HEK293 (cell line): ENCODE measurements around the gene C12orf57.

Source experiments
- GFI1B ChIP-seq: fragments of 450-650 bp; formaldehyde crosslinking; IDR thresholded peaks from 2 replicates; pipeline ENCODE4 v1.5.1; 2016; ENCODE audit warnings: missing biosample characterization, missing genetic modification characterization
- GLIS1 ChIP-seq: fragments of 450-650 bp; formaldehyde crosslinking; IDR thresholded peaks from 2 replicates; pipeline ENCODE4 v1.5.1; 2016; ENCODE audit warnings: missing biosample characterization, missing genetic modification characterization
- HOXC10 ChIP-seq: sonication (generic); formaldehyde crosslinking; IDR thresholded peaks from 2 replicates; pipeline ENCODE4 v1.8.1; 2023; ENCODE audit warnings: mild to moderate bottlenecking, missing genetic modification reagents
- KLF7 ChIP-seq: fragments of 450-650 bp; formaldehyde crosslinking; IDR thresholded peaks from 2 replicates; pipeline ENCODE4 v1.5.1; 2016; ENCODE audit warnings: missing biosample characterization, missing genetic modification characterization, borderline replicate concordance
- KLF8 ChIP-seq: fragments of 450-650 bp; formaldehyde crosslinking; IDR thresholded peaks from 2 replicates; pipeline ENCODE4 v1.5.1; 2016; ENCODE audit warnings: missing biosample characterization, missing genetic modification characterization
- SETDB1 ChIP-seq: IDR thresholded peaks from one replicate; pipeline ENCODE4 v1.6.1; 2017; ENCODE audit warnings: mild to moderate bottlenecking, low read length, moderate library complexity, mixed read lengths; ENCODE audit not compliant: insufficient read length
- SP7 ChIP-seq: fragments of 450-650 bp; formaldehyde crosslinking; IDR thresholded peaks from 2 replicates; pipeline ENCODE4 v1.5.1; 2016; ENCODE audit warnings: missing biosample characterization, missing genetic modification characterization
- ZBTB7A ChIP-seq: fragments of 450-650 bp; formaldehyde crosslinking; IDR thresholded peaks from 2 replicates; pipeline ENCODE4 v1.5.1; 2016; ENCODE audit warnings: low read depth, missing biosample characterization, missing genetic modification characterization
- ZBTB8A ChIP-seq: fragments of 450-650 bp; formaldehyde crosslinking; IDR thresholded peaks from 2 replicates; pipeline ENCODE4 v1.5.1; 2016; ENCODE audit warnings: missing biosample characterization, missing genetic modification characterization
- ZFP3 ChIP-seq: fragments of 450-650 bp; formaldehyde crosslinking; IDR thresholded peaks from 2 replicates; pipeline ENCODE4 v1.5.1; 2016; ENCODE audit warnings: low read depth, missing biosample characterization, missing genetic modification characterization
- ZNF138 ChIP-seq: fragments of 450-650 bp; formaldehyde crosslinking; IDR thresholded peaks from 2 replicates; pipeline ENCODE4 v1.5.1; 2016; ENCODE audit warnings: missing biosample characterization, missing genetic modification characterization, borderline replicate concordance
- ZNF2 ChIP-seq: fragments of 450-650 bp; formaldehyde crosslinking; IDR thresholded peaks from 2 replicates; pipeline ENCODE4 v1.5.1; 2016; ENCODE audit warnings: missing biosample characterization, missing genetic modification characterization
- ZNF214 ChIP-seq: fragments of 450-650 bp; formaldehyde crosslinking; IDR thresholded peaks from 2 replicates; pipeline ENCODE4 v1.5.1; 2017; ENCODE audit warnings: missing biosample characterization, mild to moderate bottlenecking, missing genetic modification characterization, borderline replicate concordance
- ZNF26 ChIP-seq: fragments of 450-650 bp; formaldehyde crosslinking; IDR thresholded peaks from 2 replicates; pipeline ENCODE4 v1.5.1; 2016; ENCODE audit warnings: missing biosample characterization, missing genetic modification characterization
- ZNF292 ChIP-seq: fragments of 450-650 bp; formaldehyde crosslinking; IDR thresholded peaks from 2 replicates; pipeline ENCODE4 v1.5.1; 2016; ENCODE audit warnings: low read depth, missing biosample characterization, missing genetic modification characterization, borderline replicate concordance
- ZNF521 ChIP-seq: fragments of 450-650 bp; formaldehyde crosslinking; IDR thresholded peaks from 2 replicates; pipeline ENCODE4 v1.5.1; 2017; ENCODE audit warnings: missing biosample characterization, mild to moderate bottlenecking, missing genetic modification characterization
- ZNF561 ChIP-seq: fragments of 450-650 bp; IDR thresholded peaks from 2 replicates; pipeline ENCODE4 v1.5.1; 2018; ENCODE audit warnings: missing biosample characterization, missing genetic modification characterization, borderline replicate concordance
- ZSCAN30 ChIP-seq: fragments of 450-650 bp; IDR thresholded peaks from 2 replicates; pipeline ENCODE4 v1.5.1; 2018; ENCODE audit warnings: missing biosample characterization, mild to moderate bottlenecking, missing genetic modification characterization, moderate library complexity
- TF ChIP-seq, protein P1 (sequence below): fragments of 450-650 bp; formaldehyde crosslinking; IDR thresholded peaks from 2 replicates; pipeline ENCODE4 v1.5.1; 2016; ENCODE audit warnings: missing biosample characterization, missing genetic modification characterization
- TF ChIP-seq, protein P2 (sequence below): fragments of 450-650 bp; formaldehyde crosslinking; IDR thresholded peaks from 2 replicates; pipeline ENCODE4 v1.5.1; 2016; ENCODE audit warnings: missing biosample characterization, missing genetic modification characterization
- TF ChIP-seq, protein P3 (sequence below): fragments of 450-650 bp; formaldehyde crosslinking; IDR thresholded peaks from 2 replicates; pipeline ENCODE4 v1.5.1; 2016; ENCODE audit warnings: missing biosample characterization, missing genetic modification characterization
- TF ChIP-seq, protein P4 (sequence below): fragments of 450-650 bp; formaldehyde crosslinking; IDR thresholded peaks from 2 replicates; pipeline ENCODE4 v1.5.1; 2016; ENCODE audit warnings: missing biosample characterization, missing genetic modification characterization, borderline replicate concordance
- TF ChIP-seq, protein P5 (sequence below): fragments of 450-650 bp; formaldehyde crosslinking; IDR thresholded peaks from 2 replicates; pipeline ENCODE4 v1.5.1; 2016; ENCODE audit warnings: missing biosample characterization, missing genetic modification characterization

Gene C12orf57

DNA sequence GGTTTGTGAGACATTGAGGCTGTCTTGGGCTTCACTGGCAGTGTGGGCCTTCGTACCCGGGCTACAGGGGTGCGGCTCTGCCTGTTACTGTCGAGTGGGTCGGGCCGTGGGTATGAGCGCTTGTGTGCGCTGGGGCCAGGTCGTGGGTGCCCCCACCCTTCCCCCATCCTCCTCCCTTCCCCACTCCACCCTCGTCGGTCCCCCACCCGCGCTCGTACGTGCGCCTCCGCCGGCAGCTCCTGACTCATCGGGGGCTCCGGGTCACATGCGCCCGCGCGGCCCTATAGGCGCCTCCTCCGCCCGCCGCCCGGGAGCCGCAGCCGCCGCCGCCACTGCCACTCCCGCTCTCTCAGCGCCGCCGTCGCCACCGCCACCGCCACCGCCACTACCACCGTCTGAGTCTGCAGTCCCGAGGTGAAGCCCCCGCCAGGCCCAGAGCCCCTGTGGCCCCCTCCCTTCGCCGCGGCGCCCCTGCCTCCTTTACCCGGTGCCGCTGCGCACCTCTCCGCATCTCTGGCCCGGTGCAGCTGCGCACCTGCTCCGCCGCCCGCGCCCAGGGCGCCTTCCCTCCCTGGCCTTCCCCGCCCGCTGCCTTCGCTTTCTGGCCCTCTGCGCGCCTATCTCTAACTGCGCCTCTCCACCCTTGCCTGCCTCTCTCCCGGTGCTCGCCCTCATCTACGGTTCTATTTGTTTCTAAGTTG, 29.4 kb upstream of the C12orf57 start, which contains the start of gene ENO2 (continued):
- TF ChIP-seq ZBTB7A (tag by site-specific recombination) (no peak; the same call in 1 of the 2 replicates), ZBTB8A (tag by site-specific recombination) (peak; percentile 98), GLIS1 (tag by site-specific recombination) (peak; percentile 32; the same call in 1 of the 2 replicates), SP7 (tag by site-specific recombination) (0 out of 2 replicates have a peak, but pooled peaks have one; percentile 46), HOXC10 (no peak), SETDB1 (no peak), ZNF292 (no peak), GFI1B (tag by site-specific recombination) (no peak), ZNF521 (tag by site-specific recombination) (no peak), KLF8 (tag by site-specific recombination) (peak; percentile 70; the same call in 1 of the 2 replicates), ZNF138 (tag by site-specific recombination) (no peak), ZNF2 (tag by site-specific recombination) (peak; percentile 80), ZSCAN30 (tag by site-specific recombination) (no peak), ZNF214 (no peak), ZNF561 (tag by site-specific recombination) (no peak; the same call in 1 of the 2 replicates), ZNF26 (no peak), KLF7 (tag by site-specific recombination) (no peak), ZFP3 (tag by site-specific recombination) (no peak)
- TF ChIP-seq, protein P1, sequence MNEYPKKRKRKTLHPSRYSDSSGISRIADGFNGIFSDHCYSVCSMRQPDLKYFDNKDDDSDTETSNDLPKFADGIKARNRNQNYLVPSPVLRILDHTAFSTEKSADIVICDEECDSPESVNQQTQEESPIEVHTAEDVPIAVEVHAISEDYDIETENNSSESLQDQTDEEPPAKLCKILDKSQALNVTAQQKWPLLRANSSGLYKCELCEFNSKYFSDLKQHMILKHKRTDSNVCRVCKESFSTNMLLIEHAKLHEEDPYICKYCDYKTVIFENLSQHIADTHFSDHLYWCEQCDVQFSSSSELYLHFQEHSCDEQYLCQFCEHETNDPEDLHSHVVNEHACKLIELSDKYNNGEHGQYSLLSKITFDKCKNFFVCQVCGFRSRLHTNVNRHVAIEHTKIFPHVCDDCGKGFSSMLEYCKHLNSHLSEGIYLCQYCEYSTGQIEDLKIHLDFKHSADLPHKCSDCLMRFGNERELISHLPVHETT (tag by site-specific recombination): no peak; the same call in 1 of the 2 replicates
- TF ChIP-seq, protein P2, sequence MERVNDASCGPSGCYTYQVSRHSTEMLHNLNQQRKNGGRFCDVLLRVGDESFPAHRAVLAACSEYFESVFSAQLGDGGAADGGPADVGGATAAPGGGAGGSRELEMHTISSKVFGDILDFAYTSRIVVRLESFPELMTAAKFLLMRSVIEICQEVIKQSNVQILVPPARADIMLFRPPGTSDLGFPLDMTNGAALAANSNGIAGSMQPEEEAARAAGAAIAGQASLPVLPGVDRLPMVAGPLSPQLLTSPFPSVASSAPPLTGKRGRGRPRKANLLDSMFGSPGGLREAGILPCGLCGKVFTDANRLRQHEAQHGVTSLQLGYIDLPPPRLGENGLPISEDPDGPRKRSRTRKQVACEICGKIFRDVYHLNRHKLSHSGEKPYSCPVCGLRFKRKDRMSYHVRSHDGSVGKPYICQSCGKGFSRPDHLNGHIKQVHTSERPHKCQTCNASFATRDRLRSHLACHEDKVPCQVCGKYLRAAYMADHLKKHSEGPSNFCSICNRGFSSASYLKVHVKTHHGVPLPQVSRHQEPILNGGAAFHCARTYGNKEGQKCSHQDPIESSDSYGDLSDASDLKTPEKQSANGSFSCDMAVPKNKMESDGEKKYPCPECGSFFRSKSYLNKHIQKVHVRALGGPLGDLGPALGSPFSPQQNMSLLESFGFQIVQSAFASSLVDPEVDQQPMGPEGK (tag by site-specific recombination): peak; percentile 92
- TF ChIP-seq, protein P3, sequence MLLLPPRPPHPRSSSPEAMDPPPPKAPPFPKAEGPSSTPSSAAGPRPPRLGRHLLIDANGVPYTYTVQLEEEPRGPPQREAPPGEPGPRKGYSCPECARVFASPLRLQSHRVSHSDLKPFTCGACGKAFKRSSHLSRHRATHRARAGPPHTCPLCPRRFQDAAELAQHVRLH: no peak
- TF ChIP-seq, protein P4, sequence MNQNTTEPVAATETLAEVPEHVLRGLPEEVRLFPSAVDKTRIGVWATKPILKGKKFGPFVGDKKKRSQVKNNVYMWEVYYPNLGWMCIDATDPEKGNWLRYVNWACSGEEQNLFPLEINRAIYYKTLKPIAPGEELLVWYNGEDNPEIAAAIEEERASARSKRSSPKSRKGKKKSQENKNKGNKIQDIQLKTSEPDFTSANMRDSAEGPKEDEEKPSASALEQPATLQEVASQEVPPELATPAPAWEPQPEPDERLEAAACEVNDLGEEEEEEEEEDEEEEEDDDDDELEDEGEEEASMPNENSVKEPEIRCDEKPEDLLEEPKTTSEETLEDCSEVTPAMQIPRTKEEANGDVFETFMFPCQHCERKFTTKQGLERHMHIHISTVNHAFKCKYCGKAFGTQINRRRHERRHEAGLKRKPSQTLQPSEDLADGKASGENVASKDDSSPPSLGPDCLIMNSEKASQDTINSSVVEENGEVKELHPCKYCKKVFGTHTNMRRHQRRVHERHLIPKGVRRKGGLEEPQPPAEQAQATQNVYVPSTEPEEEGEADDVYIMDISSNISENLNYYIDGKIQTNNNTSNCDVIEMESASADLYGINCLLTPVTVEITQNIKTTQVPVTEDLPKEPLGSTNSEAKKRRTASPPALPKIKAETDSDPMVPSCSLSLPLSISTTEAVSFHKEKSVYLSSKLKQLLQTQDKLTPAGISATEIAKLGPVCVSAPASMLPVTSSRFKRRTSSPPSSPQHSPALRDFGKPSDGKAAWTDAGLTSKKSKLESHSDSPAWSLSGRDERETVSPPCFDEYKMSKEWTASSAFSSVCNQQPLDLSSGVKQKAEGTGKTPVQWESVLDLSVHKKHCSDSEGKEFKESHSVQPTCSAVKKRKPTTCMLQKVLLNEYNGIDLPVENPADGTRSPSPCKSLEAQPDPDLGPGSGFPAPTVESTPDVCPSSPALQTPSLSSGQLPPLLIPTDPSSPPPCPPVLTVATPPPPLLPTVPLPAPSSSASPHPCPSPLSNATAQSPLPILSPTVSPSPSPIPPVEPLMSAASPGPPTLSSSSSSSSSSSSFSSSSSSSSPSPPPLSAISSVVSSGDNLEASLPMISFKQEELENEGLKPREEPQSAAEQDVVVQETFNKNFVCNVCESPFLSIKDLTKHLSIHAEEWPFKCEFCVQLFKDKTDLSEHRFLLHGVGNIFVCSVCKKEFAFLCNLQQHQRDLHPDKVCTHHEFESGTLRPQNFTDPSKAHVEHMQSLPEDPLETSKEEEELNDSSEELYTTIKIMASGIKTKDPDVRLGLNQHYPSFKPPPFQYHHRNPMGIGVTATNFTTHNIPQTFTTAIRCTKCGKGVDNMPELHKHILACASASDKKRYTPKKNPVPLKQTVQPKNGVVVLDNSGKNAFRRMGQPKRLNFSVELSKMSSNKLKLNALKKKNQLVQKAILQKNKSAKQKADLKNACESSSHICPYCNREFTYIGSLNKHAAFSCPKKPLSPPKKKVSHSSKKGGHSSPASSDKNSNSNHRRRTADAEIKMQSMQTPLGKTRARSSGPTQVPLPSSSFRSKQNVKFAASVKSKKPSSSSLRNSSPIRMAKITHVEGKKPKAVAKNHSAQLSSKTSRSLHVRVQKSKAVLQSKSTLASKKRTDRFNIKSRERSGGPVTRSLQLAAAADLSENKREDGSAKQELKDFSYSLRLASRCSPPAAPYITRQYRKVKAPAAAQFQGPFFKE (tag by site-specific recombination): peak; percentile 89; the same call in 1 of the 2 replicates
- TF ChIP-seq, protein P5, sequence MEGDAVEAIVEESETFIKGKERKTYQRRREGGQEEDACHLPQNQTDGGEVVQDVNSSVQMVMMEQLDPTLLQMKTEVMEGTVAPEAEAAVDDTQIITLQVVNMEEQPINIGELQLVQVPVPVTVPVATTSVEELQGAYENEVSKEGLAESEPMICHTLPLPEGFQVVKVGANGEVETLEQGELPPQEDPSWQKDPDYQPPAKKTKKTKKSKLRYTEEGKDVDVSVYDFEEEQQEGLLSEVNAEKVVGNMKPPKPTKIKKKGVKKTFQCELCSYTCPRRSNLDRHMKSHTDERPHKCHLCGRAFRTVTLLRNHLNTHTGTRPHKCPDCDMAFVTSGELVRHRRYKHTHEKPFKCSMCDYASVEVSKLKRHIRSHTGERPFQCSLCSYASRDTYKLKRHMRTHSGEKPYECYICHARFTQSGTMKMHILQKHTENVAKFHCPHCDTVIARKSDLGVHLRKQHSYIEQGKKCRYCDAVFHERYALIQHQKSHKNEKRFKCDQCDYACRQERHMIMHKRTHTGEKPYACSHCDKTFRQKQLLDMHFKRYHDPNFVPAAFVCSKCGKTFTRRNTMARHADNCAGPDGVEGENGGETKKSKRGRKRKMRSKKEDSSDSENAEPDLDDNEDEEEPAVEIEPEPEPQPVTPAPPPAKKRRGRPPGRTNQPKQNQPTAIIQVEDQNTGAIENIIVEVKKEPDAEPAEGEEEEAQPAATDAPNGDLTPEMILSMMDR (tag by site-specific recombination): peak; percentile 12
